Stimulated activated CD8-positive, alpha-beta memory T cell treated with anti-CD3 and anti-CD28 coated beads, Interleukin-4, amount 100 ng/mL, for 4 hours (primary cell): ENCODE data around the gene TMEM43.
"Not testable (repeated sequence)": the region's sequence is repeated elsewhere in the genome, so short reads cannot be mapped to it uniquely, and the experiment has no call there.

ENCODE experiments used
- DNase-seq, 2 donors: peaks; one replicate each; pipeline ENCODE4 v3.0.0-alpha.2; 2020; ENCODE audit warnings: low read depth in 2 of 2, low spot score in 1 of 2

TMEM43 gene

GRCh38 chr3:14124615-14125192 lies at the start of gene TMEM43, which contains the start of gene CHCHD4:
Gene TMEM43, plus strand, starts transcription at chr3:14125052. Its CDS starts 142 bp downstream, at chr3:14125194.
Gene CHCHD4, minus strand, starts transcription at chr3:14124870. Its CDS starts 194 bp downstream, at chr3:14124676.
- peak; percentile 96 to 98 for DNase-seq

- not testable (repeated sequence) for DNase-seq
These were observed 49.6 kb upstream of the TMEM43 start for GRCh38 chr3:14075233-14075632.

GRCh38 chr3:14077310-14077709 lies 47.5 kb upstream of the TMEM43 start:
- DNase-seq, result no peak

- no peak for DNase-seq
These were observed 42.7 kb upstream of the TMEM43 start for GRCh38 chr3:14082108-14082657.

- not testable (repeated sequence) for DNase-seq
These were observed 37.4 kb upstream of the TMEM43 start for GRCh38 chr3:14087461-14087860.

- not testable (repeated sequence) for DNase-seq
These were observed 32.9 kb upstream of the TMEM43 start for GRCh38 chr3:14091959-14092358.

- no peak for DNase-seq
These were observed 32.4 kb upstream of the TMEM43 start for GRCh38 chr3:14092464-14092863.

GRCh38 chr3:14093831-14094230 lies 31.0 kb upstream of the TMEM43 start:
- DNase-seq, result no peak

- DNase-seq, result no peak
These were observed 28.1 kb upstream of the TMEM43 start for GRCh38 chr3:14096742-14097141.

- no peak for DNase-seq
These were observed 27.0 kb upstream of the TMEM43 start for GRCh38 chr3:14097616-14098391.

- not testable (repeated sequence) for DNase-seq
These were observed 15.0 kb upstream of the TMEM43 start for GRCh38 chr3:14109821-14110220.

GRCh38 chr3:14110699-14111098 lies 14.2 kb upstream of the TMEM43 start:
- DNase-seq, result no peak

GRCh38 chr3:14113965-14114635 lies 10.8 kb upstream of the TMEM43 start:
- DNase-seq, result no peak

- DNase-seq, result no peak
These were observed 7.1 kb upstream of the TMEM43 start for GRCh38 chr3:14117468-14118399.

- DNase-seq, result no peak
These were observed 6.2 kb upstream of the TMEM43 start for GRCh38 chr3:14118400-14119381.

- DNase-seq, result no peak
These were observed 5.2 kb upstream of the TMEM43 start for GRCh38 chr3:14119651-14120050.

GRCh38 chr3:14120111-14120920 lies 4.5 kb upstream of the TMEM43 start:
- no peak for DNase-seq

GRCh38 chr3:14120921-14121448 lies 3.9 kb upstream of the TMEM43 start:
- not testable (repeated sequence) for DNase-seq
